CD4-positive, alpha-beta T cell treated with Interleukin-4 for 1 hour (primary cell): ENCODE data around the gene CMIP.

Source experiments
- DNase-seq, 2 donors: peaks; one replicate each; pipeline ENCODE4 v3.0.0-alpha.2; 2020 to 2022

Gene CMIP

GRCh38 chr16:81572386-81573144 is 128.0 kb downstream of the CMIP start:
- DNase-seq: no peak

GRCh38 chr16:81573533-81574020 is 129.0 kb downstream of the CMIP start:
- no peak for DNase-seq

- DNase-seq: no peak
Measured at GRCh38 chr16:81574168-81574567, 129.6 kb downstream of the CMIP start.

GRCh38 chr16:81575307-81575706 is 130.7 kb downstream of the CMIP start:
- DNase-seq: no peak

- no peak for DNase-seq
Measured at GRCh38 chr16:81575834-81576233, 131.2 kb downstream of the CMIP start.

- DNase-seq: peak in 1 of 2 donors; percentile 30
Measured at GRCh38 chr16:81576696-81577095, 132.1 kb downstream of the CMIP start.

GRCh38 chr16:81577272-81577671 is 132.7 kb downstream of the CMIP start:
- peak in 1 of 2 donors; percentile 8 for DNase-seq

- peak in 1 of 2 donors; percentile 19 for DNase-seq
Measured at GRCh38 chr16:81578076-81578475, 133.5 kb downstream of the CMIP start.

GRCh38 chr16:81578636-81579413 is 134.2 kb downstream of the CMIP start:
- no peak for DNase-seq

GRCh38 chr16:81581107-81581506 is 136.5 kb downstream of the CMIP start:
- no peak for DNase-seq

- no peak for DNase-seq
Measured at GRCh38 chr16:81582655-81583441, 138.2 kb downstream of the CMIP start.

GRCh38 chr16:81583893-81584631 is 139.5 kb downstream of the CMIP start:
- DNase-seq: no peak

- no peak for DNase-seq
Measured at GRCh38 chr16:81585785-81586184, 141.2 kb downstream of the CMIP start.

GRCh38 chr16:81586417-81586816 is 141.8 kb downstream of the CMIP start:
- no peak for DNase-seq

GRCh38 chr16:81586977-81587625 is 142.5 kb downstream of the CMIP start:
- no peak for DNase-seq

GRCh38 chr16:81587626-81588160 is 143.1 kb downstream of the CMIP start:
- DNase-seq: no peak

- DNase-seq: no peak
Measured at GRCh38 chr16:81588326-81589081, 143.9 kb downstream of the CMIP start.

GRCh38 chr16:81589975-81590650 is 145.5 kb downstream of the CMIP start:
- no peak for DNase-seq

GRCh38 chr16:81590714-81591544 is 146.3 kb downstream of the CMIP start:
- no peak for DNase-seq
